Caki2 (cell line): ENCODE results near the gene ROCK2. TPM values are rescaled to one million over a fixed set of nuclear protein-coding genes. Genes with fewer than 3 reads are reported as not detected.
A peak's percentile ranks its signal among the peaks of the same experiment; 100 is the strongest.

ENCODE experiments used
- DNase-seq: peaks from one replicate; pipeline ENCODE4 v3.0.0-alpha.2; 2015; ENCODE audit warnings: low read depth
- in situ Hi-C: cut with HindIII; loops from 2 replicates; pipeline ENCODE4 v1.10.0; 2016; ENCODE audit warnings: low sequenced_read_pairs, low pct_unique_long_range_greater_than_20kb, mixed read lengths
- total RNA-seq: library from RNA; depleted of rRNA; stranded (reverse); fragments of >200 nt; shearing (Covaris generic); gene quantifications from 2 replicates; pipeline ENCODE4 v1.2.3, GENCODE V29; 2014; ENCODE audit warnings: low replicate concordance

The ROCK2 gene
- total RNA-seq, 1 experiment from 2014 or later = 8.3 TPM

DNA sequence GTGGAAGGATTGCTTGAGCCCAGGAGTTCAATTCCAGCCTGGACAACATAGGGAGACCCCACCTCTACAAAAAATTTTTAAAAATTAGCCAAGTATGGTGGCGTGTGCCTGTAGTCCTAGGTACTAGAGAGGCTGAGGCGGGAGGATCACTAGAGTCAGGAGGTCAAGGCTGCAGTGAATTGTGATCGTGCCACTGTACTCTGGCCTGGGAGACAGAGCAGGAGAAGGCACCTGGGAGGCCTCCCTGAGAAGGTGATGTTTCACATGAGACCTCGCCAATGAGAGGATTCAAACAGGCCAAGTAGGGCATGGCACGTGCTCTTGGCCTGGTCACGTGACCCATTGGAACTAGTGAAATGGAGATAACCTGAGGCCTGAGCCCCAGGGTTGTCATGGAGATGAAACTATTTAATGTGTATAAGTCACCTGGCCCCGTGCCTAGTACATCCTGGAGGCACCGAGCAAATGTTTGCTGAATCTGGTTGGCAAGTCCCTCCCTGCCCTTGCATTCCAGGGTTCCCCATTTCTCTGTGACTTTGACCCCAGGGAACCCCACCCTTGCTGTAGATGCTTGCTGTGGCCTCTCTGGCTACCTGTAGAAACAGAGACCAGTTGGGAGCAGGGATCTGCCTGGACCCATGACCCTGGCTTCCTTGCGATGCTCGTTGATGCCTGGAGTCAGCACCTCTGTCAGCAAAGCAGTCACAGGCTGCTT is 26.1 kb upstream of the ROCK2 start:
- in situ Hi-C loops = no loop called here
- peak; percentile 41 for DNase-seq

DNA sequence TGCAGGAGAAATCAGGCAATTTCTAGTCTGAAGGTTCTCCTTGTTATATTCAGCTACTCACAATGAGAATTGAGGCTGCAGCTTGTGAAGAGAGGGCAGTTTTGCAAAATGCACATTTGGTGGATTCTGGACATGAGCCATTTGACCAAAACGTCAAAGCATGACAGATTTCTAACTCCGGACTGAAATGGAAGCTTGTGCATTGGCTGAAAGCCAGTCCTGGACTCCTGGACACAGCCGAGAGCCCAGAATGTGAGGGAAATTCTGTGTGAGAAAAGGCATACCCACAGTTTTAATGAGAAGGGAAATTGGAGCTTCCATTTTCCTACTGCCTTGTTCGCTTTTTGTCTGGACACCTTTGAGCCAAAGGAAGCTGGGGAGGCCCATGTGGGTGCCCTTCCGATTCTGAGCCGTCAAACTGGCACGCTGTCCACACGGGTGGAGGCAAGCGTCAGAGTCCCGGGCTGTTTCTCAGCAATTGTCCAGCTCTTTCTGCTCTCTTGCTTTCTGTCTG is 23.7 kb upstream of the ROCK2 start:
- in situ Hi-C loops = no loop called here
- no peak for DNase-seq

DNA sequence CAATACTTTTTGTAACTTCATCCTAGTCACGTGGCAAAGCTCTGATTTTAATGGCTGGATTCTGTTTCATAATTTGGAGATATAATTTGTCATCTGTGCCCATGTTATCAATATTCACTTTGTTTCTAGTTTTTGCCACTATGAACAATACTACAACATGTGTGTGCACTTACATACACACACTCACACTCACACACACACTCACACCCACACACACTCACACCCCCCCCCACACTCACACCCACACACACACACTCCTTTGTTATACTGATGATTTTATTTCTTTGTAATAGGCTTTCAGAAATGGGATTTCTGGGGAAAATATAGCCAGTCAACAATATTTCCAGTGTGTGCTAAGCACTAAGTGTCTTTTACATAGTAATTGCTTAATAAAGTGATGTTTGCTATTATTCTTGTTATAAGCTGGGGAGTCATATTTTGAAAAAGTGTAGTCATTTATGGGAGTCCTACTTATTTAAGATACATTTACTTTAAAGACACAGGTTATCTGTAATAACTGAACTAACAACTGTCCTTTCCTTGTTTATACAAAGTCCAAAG is 22.8 kb upstream of the ROCK2 start:
- in situ Hi-C loops = no loop called here

DNA sequence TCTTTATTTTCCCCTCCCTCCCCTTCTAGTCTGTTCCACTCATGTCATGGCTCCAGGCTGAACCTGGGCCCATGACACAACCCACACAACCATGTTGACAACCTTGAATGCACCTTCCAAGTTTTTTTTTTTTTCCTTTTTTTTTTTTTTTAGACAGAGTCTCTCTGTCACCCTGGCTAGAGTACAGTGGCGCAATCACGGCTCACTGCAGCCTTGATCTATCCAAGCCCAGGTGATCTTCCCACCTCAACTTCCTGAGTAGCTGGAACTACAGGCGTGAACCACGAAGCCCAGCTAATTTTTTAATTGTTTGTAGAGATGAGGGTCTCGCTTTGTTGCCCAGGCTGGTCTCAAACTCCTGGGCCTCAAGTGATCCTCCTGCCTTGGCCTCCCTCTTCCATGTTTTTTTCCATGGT is 21.9 kb upstream of the ROCK2 start:
- no peak for DNase-seq
- in situ Hi-C loops = no loop called here

More for the DNA sequence above, 22.8 kb upstream of the ROCK2 start:
- DNase-seq = no peak

DNA sequence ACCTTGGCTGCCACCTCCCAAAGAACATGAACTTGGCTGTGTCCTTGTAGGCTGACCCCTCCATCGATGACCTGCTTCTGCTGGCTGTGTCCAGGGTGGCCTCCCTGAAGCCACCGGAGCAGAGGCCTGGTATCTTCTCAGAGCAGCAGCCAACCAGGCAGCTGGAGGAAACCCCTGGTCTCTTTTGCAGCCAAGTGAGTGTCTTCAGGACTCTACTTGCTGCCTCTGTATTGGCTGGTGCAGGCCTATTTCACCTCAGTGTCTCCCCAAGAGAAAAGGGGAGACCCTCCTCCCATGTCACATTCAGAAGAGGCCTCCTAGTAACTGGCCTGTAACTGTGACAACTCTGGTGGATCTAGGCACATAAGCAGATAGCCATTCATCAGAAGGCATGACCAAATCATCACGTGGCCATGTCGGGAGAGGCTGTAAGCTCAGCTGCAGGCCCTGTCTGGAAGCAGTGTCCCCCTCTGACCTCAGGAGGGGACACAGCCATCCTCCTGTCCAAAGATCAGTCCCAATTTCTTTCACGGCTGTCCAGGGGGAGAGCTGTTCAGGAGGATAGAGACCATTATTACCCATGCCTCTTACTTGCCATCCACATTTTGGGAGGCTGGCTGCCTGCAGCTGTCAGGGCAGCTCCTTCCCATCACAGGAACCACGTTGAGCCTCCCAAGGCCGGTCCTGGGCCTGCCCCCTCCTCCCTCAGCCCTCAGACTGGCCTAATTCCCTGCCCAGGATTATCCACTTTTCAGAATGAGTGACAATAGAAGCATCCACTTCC is 20.9 kb upstream of the ROCK2 start:
- DNase-seq = no peak
- in situ Hi-C loops = no loop called here

DNA sequence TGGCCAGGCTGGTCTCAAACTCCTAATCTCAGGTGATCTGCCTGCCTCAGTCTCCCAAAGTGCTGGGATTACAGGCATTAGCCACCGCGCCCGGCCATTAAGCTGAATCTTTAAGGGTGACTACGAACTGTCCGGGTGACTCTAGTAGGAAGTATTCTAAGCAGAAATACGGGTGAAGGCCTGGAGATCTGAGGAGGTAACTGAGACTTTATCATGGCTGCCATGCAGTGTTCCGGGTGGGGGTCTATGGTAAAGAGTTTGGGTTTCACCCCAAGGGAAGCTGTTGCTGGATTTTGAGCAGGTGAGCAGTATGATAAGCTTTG is 20.1 kb upstream of the ROCK2 start:
- in situ Hi-C loops = no loop called here
- no peak for DNase-seq

DNA sequence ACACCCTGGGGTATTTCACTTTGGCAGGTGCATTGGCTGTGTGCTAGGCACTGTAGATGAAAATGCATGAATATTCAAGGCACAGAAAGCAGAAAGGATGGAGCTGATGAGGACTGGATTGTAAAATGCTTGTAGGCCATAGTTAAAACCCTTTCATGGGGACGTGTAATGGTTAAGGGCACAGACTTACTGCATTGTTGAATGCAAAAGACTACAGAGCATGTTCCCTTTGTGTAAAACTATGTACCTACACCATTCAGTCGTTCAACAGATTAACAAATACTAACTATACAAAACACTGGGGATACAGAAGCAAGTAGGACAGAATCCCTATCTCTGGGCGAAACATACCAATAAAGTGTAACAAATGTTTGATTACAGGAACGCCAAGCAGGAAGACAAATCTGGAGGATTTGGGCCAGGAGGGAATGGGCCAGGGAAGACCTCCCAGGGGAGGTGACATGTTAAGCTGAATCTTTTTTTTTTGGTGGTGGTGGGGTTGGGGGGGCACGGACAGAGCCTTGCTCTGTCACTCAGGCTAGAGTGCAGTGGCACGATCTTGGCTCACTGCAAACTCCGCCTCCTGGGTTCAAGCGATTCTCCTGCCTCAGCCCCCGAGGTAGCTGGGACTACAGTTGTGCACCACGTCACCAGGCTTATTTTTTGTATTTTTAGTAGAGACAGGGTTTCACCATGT is 19.6 kb upstream of the ROCK2 start:
- in situ Hi-C loops = no loop called here
- no peak for DNase-seq

DNA sequence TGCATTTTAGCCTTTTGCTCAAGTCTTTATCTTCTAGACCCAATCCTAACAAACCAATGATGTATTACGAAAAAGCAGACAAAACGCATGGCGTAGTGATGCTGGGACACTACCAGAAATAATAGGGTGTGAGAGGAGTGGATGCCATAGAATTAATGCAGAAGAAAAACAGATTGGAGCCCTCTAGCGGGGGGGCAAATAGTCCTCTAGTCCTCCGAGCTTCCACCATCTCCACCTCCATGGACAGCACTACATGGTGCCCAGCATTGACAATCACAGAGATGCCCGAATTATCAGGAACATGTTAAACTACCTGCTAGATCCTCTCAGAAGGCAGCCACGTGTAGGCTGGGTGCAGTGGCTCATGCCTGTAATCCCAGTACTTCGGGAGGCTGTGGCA is 15.4 kb upstream of the ROCK2 start:
- in situ Hi-C loops = no loop called here
- no peak for DNase-seq

DNA sequence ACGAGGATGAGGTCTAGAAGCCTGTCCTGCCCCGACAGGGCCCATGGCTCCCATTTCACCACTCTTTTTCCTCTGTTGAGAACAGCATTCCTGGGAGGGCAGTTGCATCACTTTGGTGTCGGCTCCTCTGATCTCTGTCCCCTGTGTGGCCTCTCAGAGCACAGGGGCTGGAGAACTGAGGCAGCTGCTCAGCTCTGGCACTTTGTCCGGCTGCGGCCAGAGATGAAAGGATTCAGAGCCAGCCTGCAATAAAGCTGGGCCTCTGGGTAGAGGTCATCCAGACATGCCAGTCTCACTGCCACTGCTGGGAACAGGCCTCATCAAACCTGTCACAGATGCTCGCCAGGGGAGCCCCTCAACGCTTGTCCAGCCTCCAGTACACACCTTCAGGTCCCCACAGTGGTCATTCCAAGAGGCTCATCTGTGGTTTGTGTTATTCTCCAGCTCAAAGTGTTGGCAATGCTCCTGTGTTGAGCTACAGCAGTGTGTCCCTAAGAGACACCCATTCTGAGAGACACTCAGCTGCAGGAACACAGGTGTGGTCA is 13.1 kb upstream of the ROCK2 start:
- no peak for DNase-seq
- in situ Hi-C loops = no loop called here

DNA sequence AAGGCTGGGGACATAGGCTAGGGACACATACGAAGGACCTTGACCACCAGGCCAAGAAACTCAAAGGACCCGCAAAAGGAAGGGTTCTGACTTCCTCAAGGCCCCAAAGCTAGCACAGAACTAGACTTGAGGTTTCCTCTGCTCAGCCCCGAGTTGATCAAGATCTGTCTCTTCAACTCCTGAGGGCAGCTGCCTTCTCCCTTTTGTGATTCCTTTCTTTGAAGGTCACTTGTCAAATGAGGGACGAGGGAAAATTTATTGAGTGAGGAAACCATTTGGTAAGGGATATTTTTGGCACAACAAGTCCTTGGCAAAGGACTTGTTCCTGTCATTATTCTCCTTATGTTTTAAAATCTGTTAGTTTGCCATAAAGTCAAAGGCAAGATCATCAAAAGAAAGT is 12.3 kb upstream of the ROCK2 start:
- in situ Hi-C loops = no loop called here
- no peak for DNase-seq

DNA sequence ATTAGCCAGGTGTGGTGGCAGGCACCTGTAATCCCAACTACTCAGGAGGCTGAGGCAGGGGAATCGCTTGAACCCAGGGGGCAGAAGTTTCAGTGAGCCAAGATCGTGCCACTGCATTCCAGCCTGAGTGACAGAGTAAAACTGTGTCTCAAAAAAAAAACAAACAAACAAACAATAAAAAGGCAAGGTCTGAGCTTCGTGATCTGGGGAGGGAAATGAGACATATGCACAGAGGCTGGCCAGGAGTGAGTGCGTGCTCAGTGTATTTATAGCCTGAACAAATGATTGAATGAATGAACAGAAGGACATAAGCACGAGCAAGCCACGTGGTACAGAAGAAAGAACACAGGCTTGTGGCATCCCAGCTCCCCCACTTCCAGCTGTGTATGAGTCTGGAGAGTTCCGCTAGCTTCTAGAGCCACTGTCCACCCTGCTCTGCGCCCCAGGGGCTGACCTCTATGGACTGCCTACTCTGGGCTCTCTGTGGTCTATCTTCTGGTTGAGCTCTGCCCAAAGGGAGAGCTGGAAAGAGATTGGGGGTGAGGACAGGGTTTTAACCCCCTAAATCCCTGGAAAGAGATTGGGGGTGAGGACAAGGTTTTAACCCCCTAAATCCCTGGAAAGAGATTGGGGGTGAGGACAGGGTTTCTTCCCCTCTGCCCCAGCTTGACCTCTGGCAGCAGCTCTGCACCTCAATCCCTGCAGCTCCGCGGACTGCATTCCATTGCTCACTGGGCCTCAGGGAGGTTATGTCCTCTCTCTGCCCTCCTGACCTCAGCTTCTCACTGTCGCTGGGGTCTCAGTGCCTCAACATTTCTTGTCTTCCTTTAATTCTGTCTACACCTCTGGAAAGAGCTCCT is 11.0 kb upstream of the ROCK2 start:
- in situ Hi-C loops = no loop called here
- DNase-seq = no peak

DNA sequence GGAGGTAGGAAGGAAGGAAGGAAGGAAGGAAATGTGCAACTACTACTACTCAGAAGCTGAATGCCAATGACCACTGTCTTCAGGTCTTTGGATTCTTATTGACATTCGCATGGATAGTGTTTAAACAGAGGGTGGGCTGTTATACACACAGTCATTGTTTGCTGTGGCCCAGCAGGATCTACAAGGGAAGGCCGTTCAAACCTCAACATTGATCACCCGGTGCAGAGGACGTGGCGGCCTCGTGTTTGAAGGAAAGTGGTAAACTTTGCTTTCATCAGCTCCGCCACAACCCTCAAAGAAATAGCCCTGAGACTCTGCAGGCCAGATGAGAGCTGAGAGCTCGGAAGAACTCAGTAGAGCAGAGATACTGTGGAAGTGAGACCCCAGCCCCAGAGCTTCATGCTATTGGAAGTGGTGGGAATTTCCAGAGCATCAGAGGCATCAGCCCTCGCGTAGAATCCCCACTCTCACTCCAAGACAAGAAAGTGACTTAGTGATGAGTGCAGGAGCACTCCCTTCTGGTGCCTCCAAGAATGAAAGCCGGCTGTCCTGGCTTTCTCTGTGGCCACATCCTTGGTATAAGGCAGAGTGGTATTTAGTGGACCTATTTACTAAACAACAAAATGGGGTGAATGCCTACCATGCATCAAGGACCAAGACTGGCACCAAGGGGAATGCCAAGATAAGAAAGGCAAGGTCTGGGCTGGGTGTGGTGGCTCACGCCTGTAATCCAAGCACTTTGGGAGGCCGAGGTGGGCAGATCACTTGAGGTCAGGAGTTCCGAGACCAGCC is 10.1 kb upstream of the ROCK2 start:
- no peak for DNase-seq
- in situ Hi-C loops = no loop called here

DNA sequence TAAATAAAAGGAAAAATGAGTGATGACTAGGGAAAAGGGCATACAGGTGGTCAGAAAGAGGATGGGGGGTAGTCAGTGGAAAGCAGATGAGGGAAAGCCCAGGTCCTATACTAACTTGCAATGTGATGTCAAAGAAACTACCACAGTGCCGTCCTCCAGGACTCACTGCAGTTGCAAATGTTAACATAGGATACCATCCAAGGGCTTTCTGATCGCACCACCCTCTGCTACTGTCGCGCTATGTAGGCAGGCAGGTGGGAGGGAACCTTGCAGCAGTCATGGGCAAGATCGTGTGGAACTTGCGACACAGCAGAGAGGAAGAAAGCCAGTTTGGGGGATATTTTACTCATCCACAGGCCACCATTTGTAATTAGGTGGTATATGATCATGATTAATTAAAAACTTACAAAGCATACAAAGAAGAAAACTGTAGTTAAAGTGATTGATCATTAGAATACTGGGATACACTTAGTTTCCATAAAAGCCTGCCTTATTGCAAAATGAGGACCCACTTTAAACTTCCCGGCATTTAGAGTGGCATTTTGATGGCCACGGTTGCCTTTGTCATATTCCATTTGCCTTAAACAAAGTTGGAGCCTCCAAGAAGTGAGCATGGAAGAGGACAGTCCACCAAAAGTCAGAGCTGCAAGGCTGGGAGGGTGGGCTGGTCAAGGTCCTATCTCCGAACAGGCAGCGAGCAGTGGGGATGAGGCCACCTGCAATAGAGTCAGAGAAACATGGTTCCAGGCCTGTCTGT is 8.5 kb upstream of the ROCK2 start:
- in situ Hi-C loops = no loop called here
- no peak for DNase-seq

DNA sequence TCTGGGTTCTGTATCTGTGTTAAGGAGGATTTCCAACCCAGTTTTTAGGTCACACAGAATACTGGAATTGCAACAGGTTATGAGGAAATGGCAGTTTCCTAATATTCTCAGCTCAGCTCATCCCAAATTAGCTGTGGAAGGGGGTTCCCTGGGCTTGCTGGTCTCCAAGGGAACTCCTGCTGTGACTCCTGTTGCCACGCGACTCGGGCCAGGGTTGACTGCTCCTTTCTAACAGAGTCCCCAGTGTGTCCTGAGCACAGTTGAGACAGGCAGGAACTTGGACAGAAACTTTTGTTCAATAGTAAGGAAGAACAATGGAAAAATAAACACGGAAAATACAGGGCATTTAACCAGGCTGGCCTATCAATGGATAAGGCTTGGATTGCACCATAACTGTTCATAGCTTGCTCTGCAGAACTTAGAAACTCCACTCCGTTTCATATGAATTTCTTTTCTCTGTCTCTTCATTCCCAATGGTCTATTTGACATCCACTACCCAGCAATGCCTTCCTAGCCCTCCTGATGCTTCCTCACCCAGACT is 3.8 kb upstream of the ROCK2 start:
- DNase-seq = no peak
- in situ Hi-C loops = no loop called here

DNA sequence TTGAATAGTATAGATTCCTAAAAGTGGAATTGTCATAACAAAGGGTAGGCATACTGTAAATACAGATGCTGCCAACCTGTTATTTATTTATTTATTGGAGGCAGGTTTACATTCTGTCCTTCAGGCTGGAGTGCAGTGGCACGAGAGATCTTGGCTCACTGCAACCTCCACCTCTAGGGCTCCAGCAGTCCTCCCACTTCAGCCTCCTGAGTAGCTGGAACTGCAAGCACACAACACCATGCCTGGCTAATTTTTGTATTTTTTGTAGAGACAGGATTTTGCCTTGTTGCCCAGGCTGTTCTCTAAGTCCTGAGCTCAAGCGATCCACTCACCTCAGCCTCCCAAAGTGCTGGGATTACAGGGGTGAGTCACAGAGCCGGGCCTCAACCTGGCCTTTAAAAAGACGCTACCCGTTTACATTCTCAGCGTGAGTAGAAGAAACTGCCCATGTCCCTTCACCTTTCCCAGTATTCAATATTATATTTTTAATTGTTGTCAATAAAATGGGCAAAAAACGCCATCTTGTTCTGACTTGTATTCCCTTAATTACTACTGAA is 3.0 kb upstream of the ROCK2 start:
- DNase-seq = no peak
- in situ Hi-C loops = no loop called here

DNA sequence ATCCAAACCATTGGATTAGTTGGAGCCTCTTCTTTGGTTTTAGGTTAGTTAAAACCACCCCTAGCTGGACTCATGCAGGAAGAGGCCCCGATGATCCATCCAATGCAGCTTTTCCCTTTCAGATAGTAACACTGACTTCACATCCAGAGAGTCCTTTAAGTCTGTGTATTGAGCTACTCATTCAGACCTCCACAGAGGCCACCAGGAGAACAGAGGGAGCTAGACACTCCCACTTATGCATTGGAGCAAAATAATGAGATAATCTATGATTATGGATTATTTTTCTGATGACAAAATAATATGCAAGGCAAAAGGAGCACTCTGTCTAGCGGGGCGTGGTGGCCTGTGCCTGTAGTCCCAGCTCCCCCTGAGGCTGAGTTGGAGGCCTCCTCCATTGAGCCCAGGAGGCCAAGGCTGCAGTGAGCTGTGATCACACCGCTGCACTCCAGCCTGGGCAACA is 1.6 kb upstream of the ROCK2 start:
- no peak for DNase-seq
- in situ Hi-C loops = no loop called here
